8988T (cell line): ENCODE measurements around the gene CPED1.
"Not testable (repeated sequence)": the region's sequence is repeated elsewhere in the genome, so short reads cannot be mapped to it uniquely, and the experiment has no call there.

Experiments used
- DNase-seq: peaks from one replicate; pipeline ENCODE4 v3.0.0; 2011

Gene CPED1

GRCh38 chr7:121075424-121075841 is 86.9 kb downstream of the CPED1 start:
- not testable (repeated sequence) for DNase-seq

GRCh38 chr7:121075952-121076349 is 87.4 kb downstream of the CPED1 start:
- DNase-seq: no peak

- DNase-seq: no peak
Measured at GRCh38 chr7:121076350-121077164, 88.0 kb downstream of the CPED1 start.

- DNase-seq: no peak
Measured at GRCh38 chr7:121077165-121077630, 88.7 kb downstream of the CPED1 start.

- no peak for DNase-seq
Measured at GRCh38 chr7:121078701-121079227, 90.3 kb downstream of the CPED1 start.

GRCh38 chr7:121079425-121080169 is 91.1 kb downstream of the CPED1 start:
- DNase-seq: no peak

GRCh38 chr7:121080257-121080912 is 91.9 kb downstream of the CPED1 start:
- no peak for DNase-seq

GRCh38 chr7:121080913-121081326 is 92.4 kb downstream of the CPED1 start:
- no peak for DNase-seq

- no peak for DNase-seq
Measured at GRCh38 chr7:121081327-121081936, 92.9 kb downstream of the CPED1 start.

GRCh38 chr7:121082400-121083101 is 94.0 kb downstream of the CPED1 start:
- no peak for DNase-seq

- DNase-seq: no peak
Measured at GRCh38 chr7:121083138-121083789, 94.8 kb downstream of the CPED1 start.

- no peak for DNase-seq
Measured at GRCh38 chr7:121083790-121084251, 95.3 kb downstream of the CPED1 start.

- no peak for DNase-seq
Measured at GRCh38 chr7:121084256-121084655, 95.7 kb downstream of the CPED1 start.

- DNase-seq: no peak
Measured at GRCh38 chr7:121084748-121085336, 96.3 kb downstream of the CPED1 start.

- DNase-seq: no peak
Measured at GRCh38 chr7:121085922-121086321, 97.4 kb downstream of the CPED1 start.

GRCh38 chr7:121088870-121089269 is 100.4 kb downstream of the CPED1 start:
- no peak for DNase-seq

GRCh38 chr7:121094829-121095228 is 106.3 kb downstream of the CPED1 start:
- DNase-seq: no peak

- no peak for DNase-seq
Measured at GRCh38 chr7:121097577-121097976, 109.1 kb downstream of the CPED1 start.

GRCh38 chr7:121099572-121099971 is 111.1 kb downstream of the CPED1 start:
- DNase-seq: no peak

- no peak for DNase-seq
Measured at GRCh38 chr7:121101083-121101482, 112.6 kb downstream of the CPED1 start.

GRCh38 chr7:121101621-121102020 is 113.1 kb downstream of the CPED1 start:
- no peak for DNase-seq
